Ovary (tissue), 9 donors: ENCODE measurements around the gene RBBP6. TPM values are rescaled to one million over a fixed set of nuclear protein-coding genes. Genes with fewer than 3 reads are reported as not detected.
A peak's percentile ranks its signal among the peaks of the same experiment; 100 is the strongest.

Experiments used
- DNase-seq, 5 donors: peaks; one replicate each; pipeline ENCODE4 v3.0.0-alpha.2; 2019 to 2020
- H3K27ac ChIP-seq, 2 donors: fragments of 200-600 bp; one replicate each; pipeline versions ENCODE4 v1.5.1 to v1.8.0; 2019 to 2022
- H3K27me3 ChIP-seq: fragments of 200-600 bp; one replicate; pipeline ENCODE4 v1.8.0; 2022
- H3K36me3 ChIP-seq: fragments of 200-600 bp; sonication (generic); one replicate; pipeline ENCODE4 v1.5.1; 2019
- H3K4me1 ChIP-seq: one replicate; pipeline ENCODE4 v1.8.1; 2013; ENCODE audit warnings: mild to moderate bottlenecking, moderate library complexity; ENCODE audit not compliant: insufficient read depth
- H3K4me3 ChIP-seq: fragments of 200-600 bp; sonication (generic); one replicate; pipeline ENCODE4 v1.5.1; 2017
- H3K9me3 ChIP-seq, 2 donors: fragments of 200-600 bp in 1 of 2; sonication (generic) in 1 of 2; one replicate each; pipeline versions ENCODE4 v1.5.1 to v1.8.1; 2013 to 2019; ENCODE audit warnings: mild to moderate bottlenecking in 1 of 2, moderate library complexity in 1 of 2
- EP300 ChIP-seq: sonication (generic); formaldehyde crosslinking; IDR thresholded peaks from one replicate; pipeline ENCODE4 v1.6.1; 2017; ENCODE audit warnings: antibody characterized with exemption
- POLR2A ChIP-seq: fragments of 450-650 bp; IDR thresholded peaks from one replicate; pipeline ENCODE4 v1.6.1; 2017; ENCODE audit warnings: antibody characterized with exemption, mild to moderate bottlenecking, moderate library complexity
- WGBS, 3 donors: extraction: QIAGEN DNeasy Blood & Tissue Kit in 1 of 3; methylation state at CpG; one replicate each; pipeline versions ENCODE4 v1.1.5 to v1.1.7; 2013 to 2017; 5-methylcytosine and 5-hydroxymethylcytosine counted together
- intact Hi-C, 4 donors: fragments of 100-400 bp; cut with DNase I; formaldehyde crosslinking; loops; one replicate each; pipeline versions ENCODE4 v1.11.0 to v1.15.1; 2022 to 2023
- polyA plus RNA-seq, 2 donors: library from polyadenylated mRNA; stranded (reverse); fragments of 200-250 nt in 1 of 2; fragments of 350-450 nt in 1 of 2; fragmentation: Illumina TruSeq in 1 of 2; extraction: RNeasy Lipid Tissue Mini Kit (QIAGEN cat#74804) in 1 of 2; gene quantifications; one replicate each; pipeline ENCODE4 v1.2.3, GENCODE V29; 2013 to 2014
- total RNA-seq, 7 donors: library from RNA; depleted of rRNA in 2 of 7; stranded (reverse); fragments of >200 nt in 2 of 7; fragmentation: NEBNext Ultra II Directional in 3 of 7; extraction: Animal tissue kit (Norgen Biotek cat#: 25700) in 3 of 7; gene quantifications; one replicate each; pipeline versions ENCODE4 v1.1.0 to v1.2.4, GENCODE V29; 2016 to 2023
- TF ChIP-seq, protein P1 (sequence below), 3 donors: fragments of 450-650 bp in 2 of 3; fragments of 200-600 bp in 1 of 3; IDR thresholded peaks; one replicate each; pipeline versions ENCODE4 v1.5.1 to v1.8.0; 2016 to 2022; ENCODE audit warnings: antibody characterized with exemption in 3 of 3, mild to moderate bottlenecking in 1 of 3
- donor health status: DM: no; HTN: no; CAD: no; lungs with moderate emphysema.
- donor health status: DM: no; HTN: no; CAD: no.
- donor health status: Bipolar disorder and iron deficiency.
- donor health status: DM: yes; HTN: yes; CAD: no.
- donor health status: DM: no; HTN: no; CAD: no.
- donor health status: DM: yes; HTN: yes; CAD: no.

Gene RBBP6
- total and polyA plus RNA-seq, 9 donors: 35.9 to 112 (median 65.4) TPM

- Histone ChIP-seq H3K4me1 (peaks cover 3% of the 10 kb centered on the region), H3K9me3 (no peaks in the 10 kb centered on the region), H3K27ac (no peak overlapping the region), H3K4me3 (no peak overlapping the region), H3K27me3 (no peaks in the 10 kb centered on the region), H3K36me3 (no peaks in the 10 kb centered on the region)
- WGBS, 3 donors: 6 to 21% (median 8%) methylated on average over 7 of the region's 7 CpGs
- DNase-seq: peak in 1 of 5 donors; percentile 26
- intact Hi-C loops: no loop called here
- no peak for TF ChIP-seq EP300
- TF ChIP-seq, protein P1, sequence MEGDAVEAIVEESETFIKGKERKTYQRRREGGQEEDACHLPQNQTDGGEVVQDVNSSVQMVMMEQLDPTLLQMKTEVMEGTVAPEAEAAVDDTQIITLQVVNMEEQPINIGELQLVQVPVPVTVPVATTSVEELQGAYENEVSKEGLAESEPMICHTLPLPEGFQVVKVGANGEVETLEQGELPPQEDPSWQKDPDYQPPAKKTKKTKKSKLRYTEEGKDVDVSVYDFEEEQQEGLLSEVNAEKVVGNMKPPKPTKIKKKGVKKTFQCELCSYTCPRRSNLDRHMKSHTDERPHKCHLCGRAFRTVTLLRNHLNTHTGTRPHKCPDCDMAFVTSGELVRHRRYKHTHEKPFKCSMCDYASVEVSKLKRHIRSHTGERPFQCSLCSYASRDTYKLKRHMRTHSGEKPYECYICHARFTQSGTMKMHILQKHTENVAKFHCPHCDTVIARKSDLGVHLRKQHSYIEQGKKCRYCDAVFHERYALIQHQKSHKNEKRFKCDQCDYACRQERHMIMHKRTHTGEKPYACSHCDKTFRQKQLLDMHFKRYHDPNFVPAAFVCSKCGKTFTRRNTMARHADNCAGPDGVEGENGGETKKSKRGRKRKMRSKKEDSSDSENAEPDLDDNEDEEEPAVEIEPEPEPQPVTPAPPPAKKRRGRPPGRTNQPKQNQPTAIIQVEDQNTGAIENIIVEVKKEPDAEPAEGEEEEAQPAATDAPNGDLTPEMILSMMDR (IDR thresholded peaks at IDR 0.05): no peak
- TF ChIP-seq POLR2A: no peak
These were observed 13.3 kb upstream of the RBBP6 start for GRCh38 chr16:24525970-24526559.

GRCh38 chr16:24526701-24527495, 12.5 kb upstream of the RBBP6 start:
- Histone ChIP-seq H3K27ac (no peak overlapping the region), H3K4me1 (peaks cover 3% of the 10 kb centered on the region), H3K4me3 (no peak overlapping the region), H3K36me3 (no peaks in the 10 kb centered on the region), H3K9me3 (no peaks in the 10 kb centered on the region), H3K27me3 (no peaks in the 10 kb centered on the region)
- no peak for DNase-seq
- 73 to 77% (median 75%) methylated on average over 9 of the region's 9 CpGs for WGBS, 3 donors
- intact Hi-C loops: no loop called here
- TF ChIP-seq POLR2A (no peak), EP300 (no peak)
- TF ChIP-seq, protein P1 (IDR thresholded peaks at IDR 0.05): no peak

DNA sequence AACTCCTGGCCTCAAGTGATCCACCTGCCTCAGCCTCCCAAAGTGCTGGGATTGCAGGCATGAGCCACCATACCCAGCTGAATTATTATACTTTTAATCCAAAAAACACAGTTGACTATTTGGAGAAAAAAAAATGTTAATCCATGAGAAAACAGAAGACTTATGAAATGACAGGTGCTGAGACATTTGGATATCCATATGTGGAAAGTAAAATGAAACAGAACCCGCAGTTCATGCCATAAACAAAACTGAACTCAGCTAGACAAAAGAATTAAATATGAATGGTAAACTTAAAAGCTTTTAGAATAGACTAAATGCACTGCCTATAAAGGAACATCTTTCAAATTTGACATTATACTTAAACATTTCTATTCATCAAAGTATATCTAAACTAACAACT, 8.2 kb upstream of the RBBP6 start:
- H3K9me3 ChIP-seq: no peaks in the 10 kb centered on the region
- H3K4me1 ChIP-seq: peaks cover 3% of the 10 kb centered on the region
- DNase-seq: no peak
- intact Hi-C loops: no loop called here
- H3K4me3 ChIP-seq: no peak overlapping the region
- H3K27ac ChIP-seq: no peak overlapping the region
- TF ChIP-seq POLR2A (no peak), EP300 (no peak)
- TF ChIP-seq, protein P1 (IDR thresholded peaks at IDR 0.05): no peak
- WGBS, 3 donors: 76 to 91% (median 79%) methylated on average over 1 of the region's 1 CpG
- H3K36me3 ChIP-seq: no peaks in the 10 kb centered on the region
- no peaks in the 10 kb centered on the region for H3K27me3 ChIP-seq

- H3K36me3 ChIP-seq: no peaks in the 10 kb centered on the region
- no peaks in the 10 kb centered on the region for H3K27me3 ChIP-seq
- no peaks in the 10 kb centered on the region for H3K4me1 ChIP-seq
- no peak for TF ChIP-seq POLR2A
- H3K9me3 ChIP-seq: no peaks in the 10 kb centered on the region
- H3K27ac ChIP-seq: no peak overlapping the region
- no peak overlapping the region for H3K4me3 ChIP-seq
- no peak for DNase-seq
- intact Hi-C loops: no loop called here
These were observed 4.7 kb upstream of the RBBP6 start for GRCh38 chr16:24534620-24535019.

DNA sequence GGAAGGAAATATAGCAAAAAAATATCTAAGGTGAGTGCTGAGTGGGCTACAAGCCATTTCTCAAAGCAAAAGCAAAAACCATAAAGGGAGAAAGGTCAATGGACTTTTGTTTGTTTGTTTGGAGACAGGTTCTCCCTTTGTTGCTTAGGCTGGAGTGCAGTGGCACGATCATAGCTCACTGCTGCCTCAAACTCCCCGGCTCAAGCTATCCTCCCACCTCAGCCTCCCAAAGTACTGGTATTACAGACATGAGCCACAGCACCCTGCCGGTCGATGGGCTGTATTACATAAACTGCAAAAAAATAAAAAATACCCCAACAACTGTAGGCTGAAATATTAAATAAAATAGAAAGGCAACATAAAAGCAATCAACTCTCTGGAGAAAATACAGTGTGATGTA, 3.5 kb upstream of the RBBP6 start:
- 43 to 49% (median 44%) methylated on average over 4 of the region's 4 CpGs for WGBS, 3 donors
- no peaks in the 10 kb centered on the region for H3K36me3 ChIP-seq
- intact Hi-C loops: no loop called here

More for the DNA sequence above, 3.5 kb upstream of the RBBP6 start:
- DNase-seq: no peak
- TF ChIP-seq EP300 (no peak), POLR2A (no peak)
- TF ChIP-seq, protein P1 (IDR thresholded peaks at IDR 0.05): no peak
- Histone ChIP-seq H3K4me1 (no peaks in the 10 kb centered on the region), H3K4me3 (no peak overlapping the region), H3K27ac (no peak overlapping the region), H3K27me3 (no peaks in the 10 kb centered on the region), H3K9me3 (no peaks in the 10 kb centered on the region)
